Measurements from ENCODE around the gene ATP4A. TPM values are rescaled to one million over a fixed set of nuclear protein-coding genes. Genes with fewer than 3 reads are reported as not detected.

ATP4A gene
- total and polyA plus RNA-seq, 9 of the 15 experiments (the other 6 are each of a cell fraction or from before 2014, with no cell fraction given), result 0.15 TPM; not detected in 8

DNA sequence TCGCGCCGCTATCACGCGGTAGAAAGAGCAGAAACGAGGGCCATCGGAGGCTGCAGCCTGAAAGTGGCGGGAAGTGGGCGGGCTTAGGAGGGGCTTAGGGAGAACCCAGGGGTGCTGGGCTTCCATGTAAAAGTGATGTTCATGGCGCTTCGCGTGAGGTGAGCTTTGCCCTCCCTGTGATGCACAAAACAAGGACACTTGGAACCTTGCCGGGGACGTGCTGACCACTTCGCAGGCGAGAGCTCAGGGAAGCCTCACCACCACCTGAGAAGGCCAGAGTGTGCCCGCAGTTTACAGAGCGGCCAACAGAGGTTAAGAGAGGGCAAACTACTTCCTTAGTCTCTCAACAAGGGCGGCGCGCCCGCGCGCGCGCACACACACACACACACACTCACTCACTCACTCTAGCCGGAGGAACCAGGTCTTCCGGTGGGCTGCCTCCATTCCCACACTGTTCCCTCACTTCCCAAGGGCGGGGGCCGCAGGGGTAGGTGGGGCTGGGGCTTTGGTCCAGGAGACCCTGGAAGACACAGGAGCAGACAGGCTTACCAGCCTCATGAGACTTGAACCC lies 29.6 kb downstream of the ATP4A start:
- in situ Hi-C loops (cut with MboI), result no loop called here
- H3K27ac ChIP-seq (ENCODE audit: extremely low read depth, low read depth, low read length), result no peak overlapping the region
- no peaks in the 10 kb centered on the region for H3K36me3 ChIP-seq (ENCODE audit: control insufficient read depth, insufficient read depth, low read length)
- H3K4me3 ChIP-seq, result no peak overlapping the region
- CTCF ChIA-PET (ENCODE audit: low intra/inter-chr PET ratio), result no interaction called here
- POLR2A ChIA-PET, result no interaction called here
- FAIRE-seq (no peak), DNase-seq (ENCODE audit: extremely low read depth in 1 of 4, low spot score in 3 of 4) (peak in 1 of 4 experiments; percentile 29), ATAC-seq (peak; percentile 45)
- H2AFZ ChIP-seq (ENCODE audit: low read depth, low read length), result no peak overlapping the region
- H3K9me3 ChIP-seq (replicated peaks; ENCODE audit: control insufficient read depth, insufficient read depth, low read depth, low read length), result no peaks in the 10 kb centered on the region
- peaks cover 3 to 13% of the 10 kb centered on the region in 2 experiments; a peak in 3 of 5 replicates for H3K4me1 ChIP-seq (replicated peaks in 1 of 2; ENCODE audit: control insufficient read depth in 2 of 2, insufficient read depth in 2 of 2, low read length in 2 of 2)
- peaks cover 31 to 67% of the 10 kb centered on the region in 2 experiments for H3K27me3 ChIP-seq (ENCODE audit: control insufficient read depth in 2 of 2, insufficient read depth in 2 of 2, low read length in 2 of 2)
- no peak overlapping the region; a peak in 1 of 4 replicates for H3K9ac ChIP-seq (ENCODE audit: insufficient read depth in 1 of 2, low read depth in 2 of 2, low read length in 2 of 2)
- intact Hi-C loops (cut with micrococcal nuclease), result no loop called here
- no peak overlapping the region for H3K4me2 ChIP-seq (ENCODE audit: insufficient read depth, low read length)
- WGBS (ENCODE audit: insufficient coverage, low coverage, missing lambda C conversion rate), result 5% methylated on average over 29 of the region's 30 CpGs
- no TSS peak for BruUV-seq (replicated peaks)
- H3K9me1 ChIP-seq (ENCODE audit: control insufficient read depth, insufficient read depth, low read length), result no peaks in the 10 kb centered on the region
- no peak for TF ChIP-seq ZNF212 (CRISPR knock-in tag; IDR thresholded peaks at IDR 0.05)
- TF ChIP-seq FOXK1 (CRISPR knock-in tag; IDR thresholded peaks at IDR 0.05; ENCODE audit: borderline replicate concordance), result no peak
- no peak for TF ChIP-seq BDP1 (IDR thresholded peaks at IDR 0.05; ENCODE audit: insufficient read depth, insufficient read length)
- TF ChIP-seq CBFA2T2 (conservative IDR thresholded peaks at IDR 0.05), result no peak
- peak; percentile 53 to 64 for TF ChIP-seq NRF1 (conservative IDR thresholded peaks at IDR 0.05 in 1 of 2, IDR thresholded peaks at IDR 0.05 in 1 of 2)
- TF ChIP-seq, protein P1, sequence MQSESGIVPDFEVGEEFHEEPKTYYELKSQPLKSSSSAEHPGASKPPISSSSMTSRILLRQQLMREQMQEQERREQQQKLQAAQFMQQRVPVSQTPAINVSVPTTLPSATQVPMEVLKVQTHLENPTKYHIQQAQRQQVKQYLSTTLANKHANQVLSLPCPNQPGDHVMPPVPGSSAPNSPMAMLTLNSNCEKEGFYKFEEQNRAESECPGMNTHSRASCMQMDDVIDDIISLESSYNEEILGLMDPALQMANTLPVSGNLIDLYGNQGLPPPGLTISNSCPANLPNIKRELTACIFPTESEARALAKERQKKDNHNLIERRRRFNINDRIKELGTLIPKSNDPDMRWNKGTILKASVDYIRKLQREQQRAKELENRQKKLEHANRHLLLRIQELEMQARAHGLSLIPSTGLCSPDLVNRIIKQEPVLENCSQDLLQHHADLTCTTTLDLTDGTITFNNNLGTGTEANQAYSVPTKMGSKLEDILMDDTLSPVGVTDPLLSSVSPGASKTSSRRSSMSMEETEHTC (IDR thresholded peaks at IDR 0.05), result no peak
- no peaks in the 10 kb centered on the region for H3K79me2 ChIP-seq (ENCODE audit: control insufficient read depth, insufficient read depth, low read length)
- peaks cover under 1% of the 10 kb centered on the region for H4K20me1 ChIP-seq (replicated peaks; ENCODE audit: control insufficient read depth, insufficient read depth, low read length)

Data from K562 (cell line).